ENCODE results near the gene TRPV6. TPM values are rescaled to one million over a fixed set of nuclear protein-coding genes. Genes with fewer than 3 reads are reported as not detected.

The TRPV6 gene
- total and polyA plus RNA-seq, 9 donors = 0.03 to 9.7 (median 0.51) TPM; not detected in 4

DNA sequence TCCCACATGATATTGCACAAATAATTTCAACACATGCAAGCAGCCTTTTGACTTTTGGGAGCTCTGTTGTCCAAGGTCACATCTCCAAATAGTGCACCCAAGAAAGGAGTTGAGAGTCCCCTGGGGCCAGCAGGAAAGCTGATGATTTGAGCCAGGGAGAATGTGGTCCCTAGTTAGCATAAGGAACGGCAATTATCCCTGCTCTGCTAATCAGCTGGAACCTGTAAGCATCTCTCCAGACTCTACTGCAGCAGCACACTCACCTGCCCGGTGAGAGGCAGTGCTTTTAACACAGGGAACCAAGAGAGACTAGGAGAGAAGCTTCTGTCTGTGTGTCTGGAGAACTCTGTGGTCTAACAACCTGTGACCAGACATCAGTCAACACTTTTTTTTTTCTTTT, 31.0 kb upstream of the TRPV6 start:
- Histone ChIP-seq H3K4me3 (no peak overlapping the region), H3K9me3 (no peaks in the 10 kb centered on the region), H3K27me3 (no peaks in the 10 kb centered on the region), H3K4me1 (ENCODE audit: insufficient read depth) (no peaks in the 10 kb centered on the region), H3K27ac (no peak overlapping the region), H3K36me3 (no peaks in the 10 kb centered on the region)
- 13 to 42% (median 21%) methylated on average over 2 of the region's 2 CpGs for WGBS, 3 donors
- intact Hi-C loops (cut with DNase I) = no loop called here
- DNase-seq = no peak
- TF ChIP-seq, protein P1, sequence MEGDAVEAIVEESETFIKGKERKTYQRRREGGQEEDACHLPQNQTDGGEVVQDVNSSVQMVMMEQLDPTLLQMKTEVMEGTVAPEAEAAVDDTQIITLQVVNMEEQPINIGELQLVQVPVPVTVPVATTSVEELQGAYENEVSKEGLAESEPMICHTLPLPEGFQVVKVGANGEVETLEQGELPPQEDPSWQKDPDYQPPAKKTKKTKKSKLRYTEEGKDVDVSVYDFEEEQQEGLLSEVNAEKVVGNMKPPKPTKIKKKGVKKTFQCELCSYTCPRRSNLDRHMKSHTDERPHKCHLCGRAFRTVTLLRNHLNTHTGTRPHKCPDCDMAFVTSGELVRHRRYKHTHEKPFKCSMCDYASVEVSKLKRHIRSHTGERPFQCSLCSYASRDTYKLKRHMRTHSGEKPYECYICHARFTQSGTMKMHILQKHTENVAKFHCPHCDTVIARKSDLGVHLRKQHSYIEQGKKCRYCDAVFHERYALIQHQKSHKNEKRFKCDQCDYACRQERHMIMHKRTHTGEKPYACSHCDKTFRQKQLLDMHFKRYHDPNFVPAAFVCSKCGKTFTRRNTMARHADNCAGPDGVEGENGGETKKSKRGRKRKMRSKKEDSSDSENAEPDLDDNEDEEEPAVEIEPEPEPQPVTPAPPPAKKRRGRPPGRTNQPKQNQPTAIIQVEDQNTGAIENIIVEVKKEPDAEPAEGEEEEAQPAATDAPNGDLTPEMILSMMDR (IDR thresholded peaks at IDR 0.05) = no peak
- no peak for TF ChIP-seq EP300 (IDR thresholded peaks at IDR 0.05)
- no peak for TF ChIP-seq POLR2A (IDR thresholded peaks at IDR 0.05)

DNA sequence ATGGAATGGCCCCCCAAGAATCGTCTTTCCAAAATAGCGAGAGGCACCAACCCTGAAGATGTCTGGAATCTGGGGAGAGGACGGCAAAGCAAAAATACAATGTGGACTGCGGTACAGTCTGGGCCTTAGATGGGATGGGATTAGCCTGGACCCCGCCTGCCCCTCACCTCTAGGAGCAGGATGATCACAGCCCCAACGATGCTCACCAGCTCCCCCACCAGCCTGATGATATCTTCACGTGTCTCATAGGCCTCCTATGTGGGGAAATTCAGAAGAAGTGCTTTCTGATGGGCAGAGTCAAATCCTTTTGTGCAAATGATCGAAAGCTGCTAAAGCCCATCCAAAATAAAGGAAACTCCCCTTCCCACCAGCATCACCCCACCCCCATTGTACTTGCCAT, 29.8 kb upstream of the TRPV6 start:
- no peaks in the 10 kb centered on the region for H3K36me3 ChIP-seq
- no peak overlapping the region for H3K27ac ChIP-seq
- H3K4me1 ChIP-seq (ENCODE audit: insufficient read depth) = no peaks in the 10 kb centered on the region
- intact Hi-C loops (cut with DNase I) = no loop called here
- TF ChIP-seq POLR2A (IDR thresholded peaks at IDR 0.05) = no peak
- no peak for TF ChIP-seq EP300 (IDR thresholded peaks at IDR 0.05)
- TF ChIP-seq, protein P1 (IDR thresholded peaks at IDR 0.05) = no peak
- H3K9me3 ChIP-seq = no peaks in the 10 kb centered on the region
- no peak overlapping the region for H3K4me3 ChIP-seq
- WGBS, 3 donors = 84 to 87% (median 87%) methylated on average over 8 of the region's 8 CpGs
- no peaks in the 10 kb centered on the region for H3K27me3 ChIP-seq
- no peak for DNase-seq

DNA sequence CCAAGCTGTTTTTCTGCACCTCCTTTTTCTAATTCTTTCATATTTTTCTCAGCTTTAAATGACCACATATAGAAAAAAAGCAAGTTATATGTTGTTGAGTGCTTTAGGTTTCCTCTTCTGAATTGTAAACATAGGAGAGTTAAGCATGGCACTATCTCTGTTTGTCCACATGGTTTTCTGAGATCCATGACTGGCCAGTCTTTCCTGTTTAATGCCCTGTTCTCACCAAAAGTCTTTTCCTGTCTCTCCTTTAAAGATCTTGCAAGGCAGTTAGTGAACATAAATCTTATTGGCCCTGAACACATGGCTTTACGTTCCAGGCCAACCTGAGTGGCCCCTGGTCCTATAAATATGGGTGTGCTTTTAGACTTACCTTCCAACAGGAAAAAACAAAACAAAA, 28.6 kb upstream of the TRPV6 start:
- Histone ChIP-seq H3K27ac (no peak overlapping the region), H3K4me1 (ENCODE audit: insufficient read depth) (no peaks in the 10 kb centered on the region), H3K9me3 (no peaks in the 10 kb centered on the region), H3K27me3 (no peaks in the 10 kb centered on the region), H3K36me3 (no peaks in the 10 kb centered on the region), H3K4me3 (no peak overlapping the region)
- 29 to 38% (median 31%) methylated on average over 1 of the region's 1 CpG for WGBS, 3 donors
- intact Hi-C loops (cut with DNase I) = no loop called here
- no peak for DNase-seq
- TF ChIP-seq POLR2A (IDR thresholded peaks at IDR 0.05) = no peak
- TF ChIP-seq, protein P1 (IDR thresholded peaks at IDR 0.05) = no peak
- no peak for TF ChIP-seq EP300 (IDR thresholded peaks at IDR 0.05)

DNA sequence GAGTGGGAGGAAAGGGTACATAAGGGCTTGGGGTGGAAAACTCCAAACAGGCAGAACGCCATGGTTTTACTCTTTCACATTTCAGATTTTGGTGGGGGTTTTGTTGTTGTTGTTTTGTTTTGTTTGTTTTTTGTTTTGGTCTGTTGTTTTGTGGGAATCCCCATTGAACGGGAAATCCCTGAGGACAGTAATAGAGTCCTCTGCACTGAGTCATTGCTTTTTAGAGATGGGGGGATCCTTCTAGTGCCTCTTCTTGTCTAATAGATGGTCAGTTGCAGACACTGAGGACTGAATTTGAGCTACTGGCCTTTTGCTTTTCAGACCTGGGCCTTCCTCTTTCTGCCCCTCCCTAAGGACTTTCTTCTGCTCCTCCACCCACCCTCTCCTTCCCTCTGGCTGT, 28.0 kb upstream of the TRPV6 start:
- Histone ChIP-seq H3K27ac (no peak overlapping the region), H3K27me3 (no peaks in the 10 kb centered on the region), H3K4me3 (no peak overlapping the region), H3K36me3 (no peaks in the 10 kb centered on the region), H3K4me1 (ENCODE audit: insufficient read depth) (no peaks in the 10 kb centered on the region), H3K9me3 (no peaks in the 10 kb centered on the region)
- 63 to 80% (median 74%) methylated on average over 2 of the region's 2 CpGs for WGBS, 3 donors
- no peak for TF ChIP-seq EP300 (IDR thresholded peaks at IDR 0.05)
- TF ChIP-seq, protein P1 (IDR thresholded peaks at IDR 0.05) = no peak
- no peak for TF ChIP-seq POLR2A (IDR thresholded peaks at IDR 0.05)
- no peak for DNase-seq
- intact Hi-C loops (cut with DNase I) = no loop called here

DNA sequence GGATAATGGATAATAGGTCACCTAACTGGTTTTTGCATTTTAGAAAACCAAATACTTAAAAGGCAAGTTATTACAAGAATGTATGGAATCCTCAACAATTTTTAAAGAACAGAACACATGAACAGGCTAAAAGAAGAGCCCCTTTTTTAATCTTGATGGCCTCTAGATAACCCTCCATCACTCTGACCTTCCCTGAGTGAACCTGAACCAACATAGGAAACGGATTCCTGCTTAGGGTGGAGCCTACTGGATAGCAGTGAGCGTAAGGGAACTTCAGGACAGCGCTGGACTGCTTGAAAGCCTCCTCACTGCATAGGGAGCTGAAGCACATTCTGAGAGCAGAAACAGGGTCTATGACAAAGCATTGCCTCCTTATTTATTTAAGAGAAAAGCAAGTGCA, 27.5 kb upstream of the TRPV6 start:
- no peak overlapping the region for H3K4me3 ChIP-seq
- 28 to 39% (median 36%) methylated on average over 3 of the region's 3 CpGs for WGBS, 3 donors
- TF ChIP-seq POLR2A (IDR thresholded peaks at IDR 0.05) (no peak), EP300 (IDR thresholded peaks at IDR 0.05) (no peak)
- TF ChIP-seq, protein P1 (IDR thresholded peaks at IDR 0.05) = no peak
- intact Hi-C loops (cut with DNase I) = no loop called here
- H3K36me3 ChIP-seq = no peaks in the 10 kb centered on the region
- no peak for DNase-seq
- no peaks in the 10 kb centered on the region for H3K27me3 ChIP-seq
- no peaks in the 10 kb centered on the region for H3K9me3 ChIP-seq
- no peaks in the 10 kb centered on the region for H3K4me1 ChIP-seq (ENCODE audit: insufficient read depth)
- H3K27ac ChIP-seq = no peak overlapping the region

All from ovary (tissue), 9 donors.